Mucosa of rectum (tissue), 2 donors: Measurements from ENCODE around the gene TRABD2B.

Source experiments
- H3K27ac ChIP-seq, 2 donors: one replicate each; pipeline ENCODE4 v1.7.0; 2013; ENCODE audit warnings: inconsistent platforms in 2 of 2, low read depth in 2 of 2, low read length in 2 of 2
- H3K27me3 ChIP-seq, 2 donors: one replicate each; pipeline ENCODE4 v1.7.0; 2013; ENCODE audit warnings: low read length in 2 of 2; ENCODE audit not compliant: control insufficient read depth in 2 of 2, insufficient read depth in 2 of 2
- H3K36me3 ChIP-seq, 2 donors: one replicate each; pipeline ENCODE4 v1.7.0; 2013; ENCODE audit warnings: low read length in 2 of 2; ENCODE audit not compliant: control insufficient read depth in 2 of 2, insufficient read depth in 2 of 2
- H3K4me1 ChIP-seq, 2 donors: one replicate each; pipeline ENCODE4 v1.7.0; 2013; ENCODE audit warnings: low read length in 2 of 2, mild to moderate bottlenecking in 1 of 2; ENCODE audit not compliant: control insufficient read depth in 2 of 2, insufficient read depth in 2 of 2
- H3K4me3 ChIP-seq, 2 donors: one replicate each; pipeline ENCODE4 v1.7.0; 2013; ENCODE audit warnings: low read length in 2 of 2
- H3K9ac ChIP-seq, 2 donors: one replicate each; pipeline ENCODE4 v1.7.0; 2013; ENCODE audit warnings: low read length in 2 of 2, low read depth in 1 of 2, mild to moderate bottlenecking in 1 of 2
- H3K9me3 ChIP-seq, 2 donors: one replicate each; pipeline ENCODE4 v1.7.0; 2013; ENCODE audit warnings: low read length in 2 of 2; ENCODE audit not compliant: control insufficient read depth in 2 of 2
- donor health status: healthy.
- donor health status: Normal muscosa, but diverticular disease.

TRABD2B gene

GRCh38 chr1:47926461-47926999 lies 70.7 kb downstream of the TRABD2B start:
- H3K4me3 ChIP-seq, result no peak overlapping the region
- H3K9me3 ChIP-seq, result no peaks in the 10 kb centered on the region
- no peak overlapping the region for H3K9ac ChIP-seq
- H3K27ac ChIP-seq, result no peak overlapping the region
- H3K36me3 ChIP-seq, result no peaks in the 10 kb centered on the region
- H3K4me1 ChIP-seq, result peaks cover 0 to 4% of the 10 kb centered on the region in 2 donors
- H3K27me3 ChIP-seq, result no peaks in the 10 kb centered on the region

DNA sequence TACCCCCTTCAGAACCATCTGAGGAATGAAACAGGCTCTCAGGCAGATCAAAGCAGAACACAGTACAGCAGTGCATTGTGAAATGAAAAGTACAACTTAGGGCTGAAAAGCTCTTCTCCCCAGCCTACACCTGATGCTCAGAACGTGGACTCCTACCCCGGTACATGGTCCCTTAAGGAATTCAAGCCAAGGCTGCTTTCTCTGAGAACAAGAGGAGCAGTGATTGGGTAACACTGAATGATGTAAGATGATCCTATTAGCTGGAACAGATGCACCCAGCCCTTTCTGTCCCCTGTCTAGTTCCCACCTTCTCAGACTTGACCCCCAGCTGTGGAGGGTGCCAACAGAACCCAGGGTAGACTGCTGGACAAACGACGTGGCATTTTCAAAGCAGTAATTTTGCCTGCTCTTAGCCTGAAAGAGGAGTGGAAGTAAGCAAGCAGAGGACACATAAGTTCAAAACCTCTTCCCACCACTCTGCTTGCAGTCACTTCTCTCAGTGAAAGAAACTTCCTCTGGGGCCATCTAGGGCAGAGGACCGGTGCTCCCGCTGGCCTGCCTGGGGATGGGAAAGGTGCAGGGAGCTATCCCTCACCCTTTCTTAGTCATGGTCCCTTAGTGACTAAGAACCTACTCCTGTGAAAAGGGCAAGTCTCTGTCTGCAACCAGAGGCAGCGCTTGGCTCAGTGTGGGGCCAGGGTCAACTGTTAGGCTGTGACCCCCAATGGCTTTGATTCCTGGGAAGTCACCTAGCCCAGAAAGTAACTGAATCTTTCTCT lies 72.7 kb downstream of the TRABD2B start:
- no peak overlapping the region for H3K27ac ChIP-seq
- H3K4me1 ChIP-seq, result peaks cover 0 to 4% of the 10 kb centered on the region in 2 donors
- no peaks in the 10 kb centered on the region for H3K36me3 ChIP-seq
- no peak overlapping the region for H3K9ac ChIP-seq
- no peaks in the 10 kb centered on the region for H3K9me3 ChIP-seq
- no peaks in the 10 kb centered on the region for H3K27me3 ChIP-seq
- no peak overlapping the region for H3K4me3 ChIP-seq

- Histone ChIP-seq H3K9me3 (no peaks in the 10 kb centered on the region), H3K9ac (no peak overlapping the region), H3K4me1 (peaks cover 0 to 2% of the 10 kb centered on the region in 2 donors), H3K4me3 (no peak overlapping the region), H3K36me3 (no peaks in the 10 kb centered on the region), H3K27ac (no peak overlapping the region), H3K27me3 (no peaks in the 10 kb centered on the region)
Measured at GRCh38 chr1:47921935-47922415, 75.2 kb downstream of the TRABD2B start.

GRCh38 chr1:47919113-47919833 lies 77.9 kb downstream of the TRABD2B start:
- Histone ChIP-seq H3K9me3 (no peaks in the 10 kb centered on the region), H3K36me3 (no peaks in the 10 kb centered on the region), H3K4me1 (no peaks in the 10 kb centered on the region), H3K27ac (no peak overlapping the region), H3K9ac (no peak overlapping the region), H3K27me3 (no peaks in the 10 kb centered on the region), H3K4me3 (no peak overlapping the region)

DNA sequence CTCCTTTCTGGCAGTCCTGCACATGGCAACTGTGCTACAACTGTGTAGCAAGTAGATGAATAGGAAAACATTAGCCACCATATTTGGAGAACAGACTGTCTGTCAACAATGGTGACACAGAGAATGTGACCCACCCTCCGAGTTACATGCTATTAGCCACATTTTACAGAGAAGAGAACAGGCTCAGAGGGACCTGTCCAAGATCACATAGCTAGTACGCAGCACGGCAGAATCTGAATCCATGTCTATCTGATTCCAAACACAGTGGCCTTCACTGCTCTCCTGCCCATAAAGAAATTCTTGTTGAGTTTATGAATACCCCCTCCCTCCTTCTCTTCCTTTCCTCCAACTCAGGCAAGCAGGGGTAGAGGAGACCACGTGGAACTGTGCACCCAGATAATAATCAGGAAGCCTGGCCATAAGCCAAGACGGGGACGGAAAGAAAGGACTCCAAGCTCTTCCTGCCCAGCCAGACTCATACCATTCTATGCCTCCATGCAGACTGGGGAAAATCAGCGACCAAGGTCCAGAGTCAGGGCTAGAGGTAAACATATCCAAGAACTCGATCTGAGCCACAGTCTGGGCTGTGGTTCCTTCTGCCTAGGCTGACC lies 78.8 kb downstream of the TRABD2B start:
- no peaks in the 10 kb centered on the region for H3K36me3 ChIP-seq
- no peak overlapping the region for H3K9ac ChIP-seq
- no peak overlapping the region for H3K27ac ChIP-seq
- no peak overlapping the region for H3K4me3 ChIP-seq
- H3K27me3 ChIP-seq, result no peaks in the 10 kb centered on the region
- H3K4me1 ChIP-seq, result no peaks in the 10 kb centered on the region
- H3K9me3 ChIP-seq, result no peaks in the 10 kb centered on the region

GRCh38 chr1:47917687-47918086 lies 79.5 kb downstream of the TRABD2B start:
- Histone ChIP-seq H3K36me3 (no peaks in the 10 kb centered on the region), H3K4me3 (no peak overlapping the region), H3K27ac (no peak overlapping the region), H3K9ac (no peak overlapping the region), H3K4me1 (no peaks in the 10 kb centered on the region), H3K9me3 (no peaks in the 10 kb centered on the region), H3K27me3 (no peaks in the 10 kb centered on the region)

DNA sequence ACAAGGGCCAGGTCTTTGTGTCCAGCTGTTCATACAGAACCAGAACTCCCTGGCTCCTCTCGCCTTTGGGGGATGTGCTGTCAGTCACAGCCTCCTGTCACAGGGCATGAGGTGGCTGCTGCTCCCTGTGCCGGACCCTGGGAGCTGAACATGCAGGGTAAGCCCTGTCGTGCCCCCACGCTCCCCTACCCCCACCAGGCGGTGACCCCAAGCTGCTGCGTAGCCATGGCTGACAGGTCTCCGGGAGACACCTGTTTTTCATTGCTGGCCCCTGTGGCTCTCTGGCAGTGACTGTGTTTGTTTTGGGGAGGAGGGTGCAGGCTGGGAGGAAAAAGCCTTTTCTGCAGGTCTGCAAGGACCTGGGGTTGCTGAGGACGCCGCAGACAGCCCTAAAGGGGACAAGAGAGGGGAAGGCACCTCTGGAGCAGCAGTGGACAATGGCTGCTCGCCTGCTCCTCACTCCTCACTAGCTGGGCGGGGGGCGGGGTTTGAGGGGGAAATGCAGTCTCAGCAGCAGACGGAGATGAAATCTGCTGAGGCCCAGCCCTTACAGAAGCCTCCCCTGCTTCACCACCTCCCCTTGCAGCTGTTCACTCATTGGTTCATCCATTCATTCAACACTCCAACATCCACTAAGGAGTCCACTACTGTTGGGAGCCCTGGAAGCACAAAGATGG lies 81.4 kb downstream of the TRABD2B start:
- Histone ChIP-seq H3K9me3 (no peaks in the 10 kb centered on the region), H3K27me3 (no peaks in the 10 kb centered on the region), H3K4me3 (no peak overlapping the region), H3K27ac (no peak overlapping the region), H3K4me1 (no peaks in the 10 kb centered on the region), H3K9ac (no peak overlapping the region), H3K36me3 (no peaks in the 10 kb centered on the region)

DNA sequence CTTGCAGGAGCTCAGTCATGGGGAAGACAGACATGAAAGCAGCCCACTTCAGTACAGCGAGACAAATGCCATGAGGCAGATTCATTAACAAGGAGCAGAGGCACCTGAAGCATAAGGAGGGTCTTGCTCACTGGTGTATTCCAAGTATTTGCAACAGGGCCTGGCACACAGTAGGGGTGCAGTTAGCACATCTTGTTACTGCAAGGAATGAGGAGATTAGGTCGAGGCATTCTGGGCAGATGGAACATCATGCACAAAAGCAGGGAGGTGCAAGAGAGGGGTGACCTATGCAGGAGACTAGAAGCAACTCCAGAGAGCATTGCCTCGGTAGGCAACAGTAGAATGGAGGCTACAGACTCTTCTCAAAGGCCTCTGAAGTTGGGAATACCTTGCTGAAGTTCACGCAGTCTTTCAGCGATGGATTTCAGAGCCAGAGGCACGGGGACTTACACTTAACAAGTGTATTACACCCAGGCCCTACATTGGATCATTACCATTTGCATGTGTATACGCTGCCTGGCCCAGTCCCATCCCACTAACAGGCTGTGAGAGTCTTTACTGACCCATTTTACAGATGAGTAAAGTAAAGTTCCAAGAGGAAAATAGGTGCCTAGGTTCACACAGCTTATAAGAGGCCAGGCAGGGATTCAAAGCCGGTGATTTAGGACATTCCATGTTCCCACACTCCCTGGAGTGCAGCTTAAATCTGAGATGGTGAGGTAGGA lies 82.1 kb downstream of the TRABD2B start:
- H3K36me3 ChIP-seq, result no peaks in the 10 kb centered on the region
- no peaks in the 10 kb centered on the region for H3K9me3 ChIP-seq
- no peak overlapping the region for H3K9ac ChIP-seq
- no peak overlapping the region for H3K27ac ChIP-seq
- H3K4me3 ChIP-seq, result no peak overlapping the region
- H3K4me1 ChIP-seq, result no peaks in the 10 kb centered on the region
- H3K27me3 ChIP-seq, result no peaks in the 10 kb centered on the region

DNA sequence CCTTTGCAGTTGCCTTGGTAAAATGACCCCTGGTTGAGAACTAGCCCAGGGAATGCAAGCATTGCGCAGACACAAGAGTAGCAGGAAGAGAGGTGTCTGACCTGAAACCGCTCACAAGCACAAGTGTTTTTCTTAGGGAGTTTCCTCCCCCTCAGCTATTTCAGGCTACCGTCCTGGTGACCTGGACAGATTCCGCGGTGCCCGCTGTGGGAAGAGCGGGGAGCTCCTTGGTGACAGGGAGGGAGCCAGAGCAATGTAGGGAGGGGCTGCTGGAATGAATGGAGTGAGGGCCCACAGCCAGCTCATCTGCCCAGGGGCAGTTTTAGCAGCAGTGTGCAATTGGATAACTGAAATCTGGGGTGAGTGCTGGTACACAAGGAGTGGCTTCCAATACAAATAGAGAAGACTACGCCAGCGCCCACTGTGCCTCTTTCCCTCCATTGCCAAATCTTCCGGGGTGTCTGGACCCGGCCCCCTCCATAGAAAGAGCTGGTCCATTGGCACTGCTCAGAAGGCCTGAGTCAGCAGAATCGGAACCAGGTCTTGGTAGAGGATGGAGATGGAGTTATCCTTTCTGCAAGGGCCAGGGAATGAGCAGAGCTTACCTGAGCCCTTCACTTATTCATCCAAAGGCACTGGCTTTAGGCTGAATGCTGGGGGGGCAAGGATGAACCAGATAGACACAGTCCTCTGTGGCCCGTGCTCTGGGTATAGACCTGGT lies 82.8 kb downstream of the TRABD2B start:
- no peak overlapping the region for H3K27ac ChIP-seq
- H3K9ac ChIP-seq, result no peak overlapping the region
- H3K27me3 ChIP-seq, result no peaks in the 10 kb centered on the region
- H3K4me1 ChIP-seq, result no peaks in the 10 kb centered on the region
- H3K36me3 ChIP-seq, result no peaks in the 10 kb centered on the region
- no peaks in the 10 kb centered on the region for H3K9me3 ChIP-seq
- no peak overlapping the region for H3K4me3 ChIP-seq
